GM23248 (cell line): ENCODE data around the gene CENPE. TPM values are rescaled to one million over a fixed set of nuclear protein-coding genes. Genes with fewer than 3 reads are reported as not detected.

ENCODE experiments used
- DNase-seq: peaks from one replicate; pipeline ENCODE4 v3.0.0-alpha.2; 2015
- H2AFZ ChIP-seq: fragments of 200-600 bp; sonication (generic); 2 replicates; pipeline ENCODE4 v1.6.1; 2016; ENCODE audit warnings: antibody characterized with exemption
- H3F3A ChIP-seq: fragments of 200-600 bp; sonication (generic); 2 replicates; pipeline ENCODE4 v1.6.1; 2016; ENCODE audit warnings: mild to moderate bottlenecking, antibody characterized with exemption, mixed run types; ENCODE audit not compliant: insufficient read depth
- H3K27ac ChIP-seq: fragments of 200-600 bp; sonication (generic); 2 replicates; pipeline ENCODE4 v1.5.1; 2016; ENCODE audit warnings: mild to moderate bottlenecking
- H3K27me3 ChIP-seq: fragments of 200-600 bp; sonication (generic); replicated peaks from 2 replicates; pipeline ENCODE4 v1.6.1; 2016; ENCODE audit warnings: mild to moderate bottlenecking; ENCODE audit not compliant: insufficient read depth
- H3K36me3 ChIP-seq: fragments of 200-600 bp; sonication (generic); 2 replicates; pipeline ENCODE4 v1.6.1; 2016; ENCODE audit warnings: low read depth, mild to moderate bottlenecking
- H3K4me1 ChIP-seq: fragments of 200-600 bp; sonication (generic); 2 replicates; pipeline ENCODE4 v1.6.1; 2016; ENCODE audit warnings: mild to moderate bottlenecking; ENCODE audit not compliant: insufficient read depth
- H3K4me2 ChIP-seq: fragments of 200-600 bp; sonication (generic); one replicate; pipeline ENCODE4 v1.6.1; 2016; ENCODE audit warnings: mild to moderate bottlenecking; ENCODE audit not compliant: unreplicated experiment
- H3K4me3 ChIP-seq: fragments of 200-600 bp; sonication (generic); 2 replicates; pipeline ENCODE4 v1.5.1; 2016; ENCODE audit warnings: mild to moderate bottlenecking
- H3K79me2 ChIP-seq: fragments of 200-600 bp; sonication (generic); 2 replicates; pipeline ENCODE4 v1.6.1; 2016; ENCODE audit warnings: mild to moderate bottlenecking; ENCODE audit not compliant: insufficient read depth
- H3K9ac ChIP-seq: fragments of 200-600 bp; sonication (generic); 2 replicates; pipeline ENCODE4 v1.6.1; 2016; ENCODE audit warnings: mild to moderate bottlenecking
- H3K9me2 ChIP-seq: fragments of 200-600 bp; sonication (generic); 2 replicates; pipeline ENCODE4 v1.6.1; 2016; ENCODE audit warnings: mixed run types, mild to moderate bottlenecking, moderate library complexity; ENCODE audit not compliant: insufficient read depth
- H3K9me3 ChIP-seq: fragments of 200-600 bp; sonication (generic); one replicate; pipeline ENCODE4 v1.6.1; 2017; ENCODE audit warnings: low read depth
- H4K20me1 ChIP-seq: fragments of 200-600 bp; sonication (generic); 2 replicates; pipeline ENCODE4 v1.6.0; 2016; ENCODE audit not compliant: insufficient read depth
- EZH2 ChIP-seq: fragments of 200-600 bp; sonication (generic); IDR thresholded peaks from 2 replicates; pipeline ENCODE4 v1.6.1; 2018; ENCODE audit warnings: antibody characterized with exemption, mild to moderate bottlenecking; ENCODE audit not compliant: insufficient read depth, poor library complexity, severe bottlenecking
- EZH2phosphoT487 ChIP-seq: fragments of 200-600 bp; sonication (generic); IDR thresholded peaks from 2 replicates; pipeline ENCODE4 v1.6.1; 2018; ENCODE audit warnings: antibody characterized with exemption, moderate library complexity, mild to moderate bottlenecking, low read depth; ENCODE audit not compliant: insufficient read depth
- WGBS, 2 experiments: methylation state at CpG; one replicate each; pipeline ENCODE4 v1.1.6; 2015 to 2017; ENCODE audit warnings: low lambda C conversion rate in 2 of 2, low coverage in 1 of 2; ENCODE audit errors: missing lambda C conversion rate in 2 of 2; 5-methylcytosine and 5-hydroxymethylcytosine counted together
- in situ Hi-C: fragments of 300-500 bp; cut with MboI; formaldehyde crosslinking; loops from 2 replicates; pipeline ENCODE4 v1.15.0; 2020
- polyA plus RNA-seq: library from polyadenylated mRNA; unstranded; fragments of >200 nt; fragmentation: Nextera tagmentation; extraction: Ambion mirVana; gene quantifications from 2 replicates; pipeline ENCODE4 v1.2.1, GENCODE V29; 2016
- total RNA-seq: library from RNA; depleted of rRNA; stranded (reverse); fragments of >200 nt; shearing (Covaris generic); gene quantifications from 2 replicates; pipeline ENCODE4 v1.2.3, GENCODE V29; 2014

The CENPE gene
- total and polyA plus RNA-seq, 2 experiments from 2014 or later = 6.7 to 11.0 TPM

DNA sequence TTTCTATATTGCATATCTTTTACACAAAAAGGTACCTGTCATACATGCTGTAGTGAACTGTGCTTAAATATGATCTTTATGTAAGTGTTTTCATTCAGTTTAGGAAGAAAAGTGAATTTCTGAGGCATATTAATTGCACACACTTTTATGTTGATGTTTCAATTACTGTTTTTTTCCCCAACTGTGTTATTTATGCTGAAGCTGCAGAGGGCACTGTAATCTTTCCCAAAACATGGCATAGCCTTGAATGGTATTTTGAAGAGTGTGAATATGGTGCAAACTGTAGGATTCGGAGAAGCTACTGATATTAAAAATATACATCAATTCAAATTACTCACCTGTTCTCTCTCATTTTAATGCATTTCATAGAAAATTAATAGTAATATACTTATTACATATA is 6.0 kb upstream of the CENPE start:
- Histone ChIP-seq H2AFZ (no peak overlapping the region), H3K9me2 (no peaks in the 10 kb centered on the region), H3K27me3 (no peaks in the 10 kb centered on the region), H3K36me3 (no peaks in the 10 kb centered on the region), H3K9ac (no peak overlapping the region), H3K9me3 (no peaks in the 10 kb centered on the region), H3K79me2 (no peaks in the 10 kb centered on the region), H3K4me2 (no peak overlapping the region), H3K27ac (no peak overlapping the region), H3F3A (no peaks in the 10 kb centered on the region), H4K20me1 (no peaks in the 10 kb centered on the region), H3K4me3 (no peak overlapping the region), H3K4me1 (no peaks in the 10 kb centered on the region)
- WGBS, 2 experiments = 0 to 3% methylated on average over 1 of the region's 1 CpG
- peak; percentile 48 for DNase-seq
- in situ Hi-C loops = loop anchor here (10.0 kb wide), 2 partner anchors 581 to 721 kb away; no protein-coding TSS in a partner anchor
- TF ChIP-seq EZH2phosphoT487 = no peak
- TF ChIP-seq EZH2 = no peak

- WGBS, 2 experiments = 36 to 43% methylated on average over 2 of the region's 2 CpGs
- Histone ChIP-seq H3K9me3 (no peaks in the 10 kb centered on the region), H3K4me2 (no peak overlapping the region), H3K9me2 (no peaks in the 10 kb centered on the region), H3K27me3 (no peaks in the 10 kb centered on the region), H3K36me3 (no peaks in the 10 kb centered on the region), H3K27ac (no peak overlapping the region), H3K79me2 (peaks cover 12% of the 10 kb centered on the region), H2AFZ (no peak overlapping the region), H3K9ac (no peak overlapping the region), H3F3A (no peaks in the 10 kb centered on the region), H4K20me1 (no peaks in the 10 kb centered on the region), H3K4me3 (no peak overlapping the region), H3K4me1 (no peaks in the 10 kb centered on the region; the same call in 1 of the 2 replicates)
- TF ChIP-seq EZH2 (no peak), EZH2phosphoT487 (no peak)
- no peak for DNase-seq
- in situ Hi-C loops = loop anchor here (10.0 kb wide), 2 partner anchors 583 to 723 kb away; no protein-coding TSS in a partner anchor
These were observed 3.6 kb upstream of the CENPE start for GRCh38 chr4:103201724-103202123.

DNA sequence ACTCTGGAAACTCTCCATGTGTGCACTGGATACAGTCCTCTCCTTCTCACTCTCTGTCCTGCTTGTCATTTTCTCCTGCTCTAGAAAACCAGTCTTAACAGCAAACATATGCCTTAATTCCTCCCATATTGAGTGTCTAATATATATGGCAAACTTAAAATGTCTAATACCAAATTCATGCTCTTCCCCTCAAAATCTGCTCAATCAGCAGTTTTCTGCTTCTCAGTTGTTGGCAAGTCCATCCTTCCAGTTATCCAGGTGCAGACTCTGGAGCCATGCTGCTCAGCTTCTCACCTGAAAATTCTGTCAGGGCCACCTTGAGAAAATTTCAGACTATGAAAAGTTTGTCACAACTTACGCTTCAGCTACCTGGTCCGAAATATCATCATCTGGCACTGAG is 3.1 kb upstream of the CENPE start:
- TF ChIP-seq EZH2phosphoT487 (no peak), EZH2 (no peak)
- WGBS, 2 experiments = 64 to 65% methylated on average over 2 of the region's 2 CpGs
- H3K27me3 ChIP-seq = no peaks in the 10 kb centered on the region

GRCh38 chr4:103199009-103199408 is 866 bp upstream of the CENPE start:
- no peak for TF ChIP-seq EZH2
- TF ChIP-seq EZH2phosphoT487 = no peak
- Histone ChIP-seq H3K27me3 (no peaks in the 10 kb centered on the region), H3K9me3 (no peaks in the 10 kb centered on the region), H2AFZ (peak overlapping the region; percentile 86), H3K9ac (peak overlapping the region; percentile 91), H3K27ac (peak overlapping the region; percentile 73), H3F3A (no peaks in the 10 kb centered on the region), H3K36me3 (no peaks in the 10 kb centered on the region), H3K79me2 (peaks cover 24% of the 10 kb centered on the region), H3K4me2 (peak overlapping the region; percentile 85), H3K4me1 (no peaks in the 10 kb centered on the region; the same call in 1 of the 2 replicates), H4K20me1 (no peaks in the 10 kb centered on the region), H3K9me2 (no peaks in the 10 kb centered on the region), H3K4me3 (peak overlapping the region; percentile 89)
- in situ Hi-C loops = no loop called here
- DNase-seq = no peak
- 83% methylated on average over 9 of the region's 9 CpGs for WGBS, 2 experiments

More for the DNA sequence above, 3.1 kb upstream of the CENPE start:
- Histone ChIP-seq H3K4me2 (no peak overlapping the region), H4K20me1 (no peaks in the 10 kb centered on the region), H3K27ac (no peak overlapping the region), H3K9ac (no peak overlapping the region), H2AFZ (no peak overlapping the region), H3K79me2 (peaks cover 17% of the 10 kb centered on the region), H3K9me3 (no peaks in the 10 kb centered on the region), H3F3A (no peaks in the 10 kb centered on the region), H3K4me1 (no peaks in the 10 kb centered on the region; the same call in 1 of the 2 replicates), H3K9me2 (no peaks in the 10 kb centered on the region), H3K36me3 (no peaks in the 10 kb centered on the region), H3K4me3 (no peak overlapping the region)
- DNase-seq = no peak
- in situ Hi-C loops = loop anchor here (10.0 kb wide), 2 partner anchors 584 to 724 kb away; no protein-coding TSS in a partner anchor
